ENCODE measurements around the gene MS4A5. TPM values are rescaled to one million over a fixed set of nuclear protein-coding genes. Genes with fewer than 3 reads are reported as not detected.

MS4A5 gene
- total and polyA plus RNA-seq, 8 donors: 0.23 to 0.33 TPM; not detected in 6

DNA sequence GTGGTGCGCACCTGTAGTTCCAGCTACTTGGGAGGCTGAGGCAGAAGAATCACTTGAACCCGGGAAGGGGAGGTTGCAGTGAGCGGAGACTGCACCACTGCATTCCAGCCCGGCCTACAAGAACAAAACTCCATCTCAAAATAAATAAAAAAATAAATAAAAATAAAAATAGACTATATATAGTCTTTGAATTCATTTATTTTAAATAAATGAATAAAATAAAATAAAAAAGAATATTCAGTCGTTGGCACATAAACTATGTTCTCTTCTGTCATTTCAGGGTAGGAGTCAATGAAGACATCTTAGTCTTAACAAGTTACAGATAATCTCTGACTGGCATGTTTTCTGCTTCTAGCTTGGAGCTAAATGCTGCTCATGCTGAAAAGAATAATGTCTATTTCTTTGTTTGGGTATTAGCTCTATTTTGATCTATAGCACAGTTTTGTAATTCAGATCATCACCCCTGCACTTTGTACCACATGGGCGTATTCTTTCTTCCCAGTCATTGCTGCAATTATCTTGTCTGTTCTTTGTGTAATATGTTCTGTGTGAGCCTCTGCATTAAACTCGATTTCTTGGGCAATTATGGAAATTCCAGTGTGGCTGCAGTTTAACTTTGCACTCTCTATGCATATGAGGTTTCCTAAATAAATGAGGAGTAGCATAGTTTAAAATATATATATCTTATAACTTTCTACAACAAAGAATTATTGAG lies 34.5 kb upstream of the MS4A5 start:
- TF ChIP-seq, protein P1, sequence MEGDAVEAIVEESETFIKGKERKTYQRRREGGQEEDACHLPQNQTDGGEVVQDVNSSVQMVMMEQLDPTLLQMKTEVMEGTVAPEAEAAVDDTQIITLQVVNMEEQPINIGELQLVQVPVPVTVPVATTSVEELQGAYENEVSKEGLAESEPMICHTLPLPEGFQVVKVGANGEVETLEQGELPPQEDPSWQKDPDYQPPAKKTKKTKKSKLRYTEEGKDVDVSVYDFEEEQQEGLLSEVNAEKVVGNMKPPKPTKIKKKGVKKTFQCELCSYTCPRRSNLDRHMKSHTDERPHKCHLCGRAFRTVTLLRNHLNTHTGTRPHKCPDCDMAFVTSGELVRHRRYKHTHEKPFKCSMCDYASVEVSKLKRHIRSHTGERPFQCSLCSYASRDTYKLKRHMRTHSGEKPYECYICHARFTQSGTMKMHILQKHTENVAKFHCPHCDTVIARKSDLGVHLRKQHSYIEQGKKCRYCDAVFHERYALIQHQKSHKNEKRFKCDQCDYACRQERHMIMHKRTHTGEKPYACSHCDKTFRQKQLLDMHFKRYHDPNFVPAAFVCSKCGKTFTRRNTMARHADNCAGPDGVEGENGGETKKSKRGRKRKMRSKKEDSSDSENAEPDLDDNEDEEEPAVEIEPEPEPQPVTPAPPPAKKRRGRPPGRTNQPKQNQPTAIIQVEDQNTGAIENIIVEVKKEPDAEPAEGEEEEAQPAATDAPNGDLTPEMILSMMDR (IDR thresholded peaks at IDR 0.05): no peak
- no peak overlapping the region for H3K27ac ChIP-seq
- peaks cover 0 to 36% of the 10 kb centered on the region in 2 donors for H3K4me1 ChIP-seq
- H3K27me3 ChIP-seq: no peaks in the 10 kb centered on the region
- no peaks in the 10 kb centered on the region for H3K36me3 ChIP-seq
- intact Hi-C loops (cut with DNase I): no loop called here
- H3K4me3 ChIP-seq: no peak overlapping the region
- DNase-seq: no peak
- H3K9me3 ChIP-seq: no peaks in the 10 kb centered on the region
- ATAC-seq: no peak

DNA sequence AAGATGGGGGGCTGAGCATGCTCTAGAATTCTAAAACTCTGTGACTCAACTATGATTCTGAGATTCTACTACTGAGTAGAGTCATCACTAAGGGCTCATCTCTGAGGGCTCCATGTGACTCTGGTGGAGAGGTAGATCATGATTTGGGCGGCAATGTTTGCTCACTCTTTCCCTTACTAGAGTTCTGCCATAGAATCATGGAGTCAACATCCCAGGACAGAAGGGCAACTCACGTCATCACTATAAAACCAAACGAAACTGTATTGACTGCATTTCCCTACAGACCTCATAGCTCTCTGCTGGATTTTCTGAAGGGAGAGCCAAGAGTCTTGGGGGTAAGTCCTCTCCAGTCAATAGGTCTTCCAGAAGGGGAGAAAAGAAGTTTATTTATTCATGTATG lies 33.0 kb upstream of the MS4A5 start, which contains the start of gene MS4A14:
Gene MS4A14 (plus strand): TSS at position 78 of the 400 bp plus-strand sequence. CDS start 120 bp downstream, at position 198.
- ATAC-seq (peak; percentile 56), DNase-seq (no peak)
- Histone ChIP-seq H3K9me3 (no peaks in the 10 kb centered on the region), H3K4me3 (no peak within 1 kb of the TSS), H3K4me1 (peaks cover 0 to 25% of the 10 kb centered on the region in 2 donors), H3K27ac (peak within 1 kb of the TSS in 1 of 2 donors; percentile 38), H3K36me3 (no peaks in the 10 kb centered on the region), H3K27me3 (no peaks in the 10 kb centered on the region)
- intact Hi-C loops (cut with DNase I): no loop called here
- TF ChIP-seq, protein P1 (IDR thresholded peaks at IDR 0.05): no peak

DNA sequence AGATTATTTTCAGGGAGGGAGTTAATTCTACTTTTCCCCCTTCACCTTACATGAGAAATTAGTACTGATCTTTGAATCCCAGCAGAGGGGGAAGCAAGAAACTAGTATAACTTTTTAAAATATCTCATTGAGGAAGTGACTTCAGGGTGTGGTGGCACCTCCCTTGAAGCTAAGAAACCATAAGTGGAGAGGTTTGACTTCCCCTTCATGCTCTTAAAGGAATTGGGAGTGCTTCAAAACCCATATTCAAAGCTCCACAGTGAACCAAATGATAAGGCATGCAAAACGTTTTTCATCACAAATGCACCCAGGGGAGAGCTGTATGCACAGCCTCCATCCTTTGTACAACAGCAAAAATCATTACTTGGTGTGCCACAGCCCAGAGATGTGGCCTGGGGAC lies 32.6 kb upstream of the MS4A5 start:
- ATAC-seq: peak; percentile 67
- TF ChIP-seq, protein P1 (IDR thresholded peaks at IDR 0.05): no peak
- Histone ChIP-seq H3K4me3 (no peak overlapping the region), H3K36me3 (no peaks in the 10 kb centered on the region), H3K27ac (peak overlapping the region in 1 of 2 donors; percentile 38), H3K9me3 (no peaks in the 10 kb centered on the region), H3K4me1 (peaks cover 0 to 25% of the 10 kb centered on the region in 2 donors), H3K27me3 (no peaks in the 10 kb centered on the region)
- DNase-seq: no peak
- intact Hi-C loops (cut with DNase I): no loop called here

DNA sequence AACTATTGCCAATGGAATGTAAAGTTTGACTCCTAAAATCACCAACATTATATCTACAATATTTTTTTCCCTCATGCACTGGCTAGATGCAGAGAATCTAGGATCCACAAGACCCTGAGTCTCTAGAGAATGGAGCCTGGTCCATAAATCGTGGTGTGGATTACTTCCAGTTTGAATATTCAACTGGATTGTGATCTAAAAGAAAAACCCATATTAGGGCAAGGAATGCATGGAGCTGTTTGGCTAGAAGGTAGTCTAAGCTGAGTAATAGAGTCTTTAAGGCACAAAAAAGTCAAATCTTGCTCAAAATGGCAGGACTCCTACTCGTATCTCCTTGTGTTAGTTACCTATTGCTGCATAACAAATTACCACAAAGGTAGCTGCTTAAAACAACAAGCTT lies 9.4 kb upstream of the MS4A5 start:
- peaks cover 0 to 12% of the 10 kb centered on the region in 2 donors for H3K9me3 ChIP-seq
- intact Hi-C loops (cut with DNase I): no loop called here
- DNase-seq (no peak), ATAC-seq (no peak)
- H3K27me3 ChIP-seq: no peaks in the 10 kb centered on the region
- no peak overlapping the region for H3K27ac ChIP-seq
- H3K36me3 ChIP-seq: no peaks in the 10 kb centered on the region
- TF ChIP-seq, protein P1 (IDR thresholded peaks at IDR 0.05): no peak
- no peak overlapping the region for H3K4me3 ChIP-seq
- no peaks in the 10 kb centered on the region for H3K4me1 ChIP-seq

DNA sequence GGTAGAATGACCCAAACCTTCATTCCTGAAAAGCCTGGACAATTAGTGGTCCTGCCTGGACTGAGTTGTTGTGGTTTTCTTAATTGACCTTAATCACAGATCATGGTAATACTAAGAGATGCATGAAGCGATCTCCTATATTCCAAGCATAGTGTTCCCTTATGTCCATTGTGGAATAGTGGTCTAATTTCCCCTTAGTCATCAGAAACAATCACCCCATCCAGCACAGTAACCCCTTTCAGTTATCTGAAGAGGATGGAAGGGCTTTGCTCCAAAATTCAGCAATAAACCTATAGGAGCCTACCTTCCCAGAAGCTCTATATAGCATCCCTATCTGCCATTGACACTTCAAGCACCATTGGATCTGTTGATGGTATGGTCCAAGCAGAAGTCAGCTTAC lies 6.8 kb upstream of the MS4A5 start:
- H3K27ac ChIP-seq: no peak overlapping the region
- intact Hi-C loops (cut with DNase I): no loop called here
- no peak for DNase-seq
- TF ChIP-seq, protein P1 (IDR thresholded peaks at IDR 0.05): no peak
- no peak for ATAC-seq
- H3K4me3 ChIP-seq: no peak overlapping the region
- H3K27me3 ChIP-seq: no peaks in the 10 kb centered on the region
- H3K36me3 ChIP-seq: no peaks in the 10 kb centered on the region
- no peaks in the 10 kb centered on the region for H3K4me1 ChIP-seq
- peaks cover 0 to 12% of the 10 kb centered on the region in 2 donors for H3K9me3 ChIP-seq
